GM12872 (cell line): Measurements from ENCODE around the gene SAMD3.

Source experiments
- CTCF ChIP-seq: IDR thresholded peaks from 3 replicates; pipeline ENCODE4 v1.5.1; 2011; ENCODE audit warnings: low read depth, mild to moderate bottlenecking, low read length, moderate library complexity; ENCODE audit not compliant: insufficient read depth

Gene SAMD3

GRCh38 chr6:130223508-130223907 lies 757 bp upstream of the SAMD3 start:
- peak; percentile 56 for TF ChIP-seq CTCF

GRCh38 chr6:130218134-130218533 lies 4.6 kb downstream of the SAMD3 start:
- no peak for TF ChIP-seq CTCF

- TF ChIP-seq CTCF = no peak
These were observed 6.1 kb downstream of the SAMD3 start for GRCh38 chr6:130216620-130217019.

- no peak for TF ChIP-seq CTCF
These were observed 7.2 kb downstream of the SAMD3 start for GRCh38 chr6:130215526-130215925.

GRCh38 chr6:130212215-130212874 lies 10.4 kb downstream of the SAMD3 start:
- TF ChIP-seq CTCF = no peak

GRCh38 chr6:130211691-130212090 lies 11.1 kb downstream of the SAMD3 start:
- TF ChIP-seq CTCF = no peak

GRCh38 chr6:130207979-130208649 lies 14.6 kb downstream of the SAMD3 start:
- no peak for TF ChIP-seq CTCF
